ENCODE data around the gene SHPK.
A peak's percentile ranks its signal among the peaks of the same experiment; 100 is the strongest.

SHPK gene

DNA sequence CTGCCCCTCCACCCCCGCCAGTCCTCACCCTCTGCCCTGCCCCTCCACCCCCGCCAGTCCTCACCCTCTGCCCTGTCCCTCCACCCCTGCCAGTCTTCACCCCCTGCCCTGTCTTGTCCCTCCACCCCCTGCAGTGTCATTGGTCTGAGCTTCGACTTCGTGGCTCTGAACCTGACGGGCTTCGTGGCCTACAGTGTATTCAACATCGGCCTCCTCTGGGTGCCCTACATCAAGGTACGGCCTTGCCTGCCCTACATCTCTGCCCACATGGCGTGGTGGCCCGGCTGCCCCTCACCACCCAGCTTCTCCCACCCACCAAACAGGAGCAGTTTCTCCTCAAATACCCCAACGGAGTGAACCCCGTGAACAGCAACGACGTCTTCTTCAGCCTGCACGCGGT, 20.3 kb upstream of the SHPK start:
- TF ChIP-seq, protein P1, sequence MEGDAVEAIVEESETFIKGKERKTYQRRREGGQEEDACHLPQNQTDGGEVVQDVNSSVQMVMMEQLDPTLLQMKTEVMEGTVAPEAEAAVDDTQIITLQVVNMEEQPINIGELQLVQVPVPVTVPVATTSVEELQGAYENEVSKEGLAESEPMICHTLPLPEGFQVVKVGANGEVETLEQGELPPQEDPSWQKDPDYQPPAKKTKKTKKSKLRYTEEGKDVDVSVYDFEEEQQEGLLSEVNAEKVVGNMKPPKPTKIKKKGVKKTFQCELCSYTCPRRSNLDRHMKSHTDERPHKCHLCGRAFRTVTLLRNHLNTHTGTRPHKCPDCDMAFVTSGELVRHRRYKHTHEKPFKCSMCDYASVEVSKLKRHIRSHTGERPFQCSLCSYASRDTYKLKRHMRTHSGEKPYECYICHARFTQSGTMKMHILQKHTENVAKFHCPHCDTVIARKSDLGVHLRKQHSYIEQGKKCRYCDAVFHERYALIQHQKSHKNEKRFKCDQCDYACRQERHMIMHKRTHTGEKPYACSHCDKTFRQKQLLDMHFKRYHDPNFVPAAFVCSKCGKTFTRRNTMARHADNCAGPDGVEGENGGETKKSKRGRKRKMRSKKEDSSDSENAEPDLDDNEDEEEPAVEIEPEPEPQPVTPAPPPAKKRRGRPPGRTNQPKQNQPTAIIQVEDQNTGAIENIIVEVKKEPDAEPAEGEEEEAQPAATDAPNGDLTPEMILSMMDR (IDR thresholded peaks at IDR 0.05; ENCODE audit: low read length, missing control alignments), result no peak
- no peak for DNase-seq (ENCODE audit: low read depth)
- no peak overlapping the region for H3K4me3 ChIP-seq (replicated peaks; ENCODE audit: low read depth, low read length)

DNA sequence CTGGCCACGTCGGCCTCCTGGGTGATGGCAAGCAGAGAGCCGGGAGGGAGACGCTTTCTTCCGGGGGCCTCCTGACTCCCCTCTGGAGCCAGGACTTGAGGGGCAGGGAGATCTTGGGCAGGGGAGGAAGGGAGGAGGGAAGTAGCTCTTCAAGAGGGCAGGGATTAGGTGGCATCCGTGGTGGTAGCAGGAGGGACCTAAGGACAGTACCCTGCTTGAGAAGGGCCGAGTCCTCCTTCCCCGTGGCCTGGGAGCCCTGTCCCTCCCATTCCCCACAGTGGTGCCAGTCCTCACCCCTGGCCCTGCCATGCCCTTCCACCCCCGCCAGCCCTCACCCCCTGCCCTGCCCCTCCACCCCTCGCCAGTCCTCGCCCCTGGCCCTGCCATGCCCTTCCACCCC, 19.7 kb upstream of the SHPK start:
- H3K4me3 ChIP-seq (replicated peaks; ENCODE audit: low read depth, low read length), result no peak overlapping the region
- no peak for DNase-seq (ENCODE audit: low read depth)
- TF ChIP-seq, protein P1 (IDR thresholded peaks at IDR 0.05; ENCODE audit: low read length, missing control alignments), result no peak

DNA sequence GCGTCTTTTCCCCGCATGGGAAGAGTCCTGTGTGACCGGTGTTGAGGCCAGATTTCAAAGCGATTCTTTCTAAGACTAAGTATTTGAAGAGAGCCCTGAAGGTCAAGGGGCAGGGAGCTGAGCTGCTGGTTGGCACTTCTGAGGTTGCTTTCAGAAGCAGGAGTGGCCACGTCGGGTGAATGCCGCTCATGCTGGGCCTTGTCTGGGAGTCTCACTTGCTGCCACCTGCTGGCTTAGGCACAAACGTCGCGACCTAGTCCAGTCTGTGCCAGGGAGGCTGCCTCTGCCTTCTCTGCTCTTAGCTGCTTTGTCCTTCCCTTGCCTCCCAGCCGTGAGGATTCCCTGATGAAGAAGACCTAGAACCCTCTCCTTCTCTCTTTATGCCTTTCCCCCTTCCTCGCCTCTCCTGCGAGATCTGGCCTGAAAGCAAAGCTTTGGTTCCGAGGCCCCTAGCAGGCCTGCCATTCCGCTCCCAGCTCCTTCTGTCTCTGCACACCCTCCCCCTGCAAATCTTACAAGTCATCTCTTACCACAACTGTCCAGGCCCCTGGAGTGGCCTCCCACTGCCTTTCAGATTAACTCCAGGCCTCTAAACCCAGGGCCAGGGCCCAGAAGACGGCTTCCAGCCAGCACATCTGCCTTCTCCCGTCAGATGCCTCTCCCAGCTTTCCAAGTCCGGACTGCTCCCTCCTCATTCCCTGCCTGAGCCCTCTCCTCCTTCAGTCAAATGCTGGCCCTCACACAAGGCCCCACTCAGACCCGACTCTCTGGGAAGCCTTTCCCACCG, 11.9 kb upstream of the SHPK start:
- DNase-seq (ENCODE audit: low read depth), result peak; percentile 73
- TF ChIP-seq, protein P1 (IDR thresholded peaks at IDR 0.05; ENCODE audit: low read length, missing control alignments), result peak; percentile 50

DNA sequence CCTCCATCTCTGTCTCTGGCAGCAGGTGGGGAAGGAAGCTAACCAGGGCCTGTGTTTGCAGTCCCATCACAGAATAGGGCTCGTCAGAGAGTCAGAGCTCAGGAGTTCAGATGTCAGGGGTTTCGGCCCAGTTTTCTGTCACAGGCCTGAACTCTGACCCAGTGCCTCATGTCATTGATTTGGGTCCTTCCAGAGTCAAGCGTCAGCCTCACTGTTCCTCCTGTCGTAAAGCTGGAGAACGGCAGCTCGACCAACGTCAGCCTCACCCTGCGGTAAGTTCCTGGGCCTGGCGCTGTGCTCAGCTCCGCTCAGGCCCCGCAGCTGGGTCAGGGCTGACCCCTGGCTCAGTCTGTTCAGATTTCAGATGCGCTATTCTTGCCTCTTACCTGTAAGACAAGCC, 11.2 kb upstream of the SHPK start:
- TF ChIP-seq, protein P1 (IDR thresholded peaks at IDR 0.05; ENCODE audit: low read length, missing control alignments), result no peak
- H3K4me3 ChIP-seq (replicated peaks; ENCODE audit: low read depth, low read length), result no peak overlapping the region
- DNase-seq (ENCODE audit: low read depth), result no peak

More for the DNA sequence above, 11.9 kb upstream of the SHPK start:
- no peak overlapping the region for H3K4me3 ChIP-seq (replicated peaks; ENCODE audit: low read depth, low read length)

DNA sequence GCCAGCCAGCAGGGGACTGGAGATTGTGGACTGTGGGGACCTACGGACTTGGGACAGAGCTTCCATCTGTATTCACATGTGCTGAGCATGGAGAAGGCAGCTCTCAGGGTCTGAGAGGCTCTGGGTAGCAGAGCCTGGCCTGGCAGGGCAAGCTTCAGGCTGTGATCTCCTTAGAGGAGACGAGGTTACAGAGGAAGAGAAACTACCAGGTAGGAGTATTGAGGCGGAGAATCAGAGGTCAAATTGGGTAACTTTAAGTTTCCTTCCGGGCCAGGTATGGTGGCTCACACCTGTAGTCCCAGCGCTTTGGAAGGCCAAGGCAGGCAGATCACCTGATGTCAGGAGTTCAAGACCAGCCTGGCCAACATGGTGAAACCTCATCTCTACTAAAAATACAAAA, 9.3 kb upstream of the SHPK start:
- DNase-seq (ENCODE audit: low read depth), result no peak
- no peak overlapping the region for H3K4me3 ChIP-seq (replicated peaks; ENCODE audit: low read depth, low read length)
- TF ChIP-seq, protein P1 (IDR thresholded peaks at IDR 0.05; ENCODE audit: low read length, missing control alignments), result no peak

DNA sequence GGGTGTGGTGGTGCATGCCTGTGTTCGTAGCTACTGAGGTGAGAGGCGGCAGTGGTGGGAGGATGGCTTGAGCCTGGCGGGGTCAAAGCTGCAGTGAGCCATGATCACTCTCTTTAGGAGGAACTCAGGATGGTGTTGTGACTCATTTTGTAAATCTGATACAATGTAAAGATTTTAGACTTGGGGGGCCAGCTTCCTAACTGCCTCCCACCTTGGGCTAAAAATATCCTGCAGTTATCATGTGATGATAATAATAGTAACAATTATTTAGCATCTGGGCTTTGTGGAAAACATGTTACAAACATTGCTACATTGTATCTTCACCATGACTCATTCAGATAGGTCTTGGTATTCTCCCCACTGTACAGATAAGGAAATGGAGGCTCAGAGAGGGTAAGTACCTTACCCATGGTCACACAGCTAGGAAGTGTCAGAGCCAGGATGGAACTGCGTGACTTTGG, 7.9 kb upstream of the SHPK start:
- no peak overlapping the region for H3K4me3 ChIP-seq (replicated peaks; ENCODE audit: low read depth, low read length)
- no peak for DNase-seq (ENCODE audit: low read depth)
- TF ChIP-seq, protein P1 (IDR thresholded peaks at IDR 0.05; ENCODE audit: low read length, missing control alignments), result no peak
